Skin of body (tissue), 2 donors: Measurements from ENCODE around the gene USB1. TPM values are rescaled to one million over a fixed set of nuclear protein-coding genes. Genes with fewer than 3 reads are reported as not detected.

Experiments used
- DNase-seq: peaks from one replicate; lab custom pipeline; 2025; lab: John Stamatoyannopoulos, UW
- total RNA-seq: library from RNA; depleted of rRNA; stranded (reverse); fragments of >200 nt; gene quantifications from one replicate; pipeline ENCODE4 v1.2.3, GENCODE V29; 2014

Gene USB1
- total RNA-seq, 1 donor from 2014 or later = 5.1 TPM

- DNase-seq = no peak
Observed at GRCh38 chr16:58016840-58017446, 15.7 kb downstream of the USB1 start.

- no peak for DNase-seq
Observed at GRCh38 chr16:58018803-58019202, 17.6 kb downstream of the USB1 start.

GRCh38 chr16:58019866-58020538, 18.8 kb downstream of the USB1 start:
- DNase-seq = no peak

- no peak for DNase-seq
Observed at GRCh38 chr16:58020628-58021521, 19.7 kb downstream of the USB1 start.

- DNase-seq = no peak
Observed at GRCh38 chr16:58021661-58022551, 20.7 kb downstream of the USB1 start.

GRCh38 chr16:58022601-58023371, 21.6 kb downstream of the USB1 start:
- no peak for DNase-seq

- no peak for DNase-seq
Observed at GRCh38 chr16:58024486-58025350, 23.5 kb downstream of the USB1 start.

GRCh38 chr16:58025351-58026138, 24.3 kb downstream of the USB1 start, which contains the start of gene MMP15:
MMP15 (plus strand) TSS chr16:58025754; CDS start chr16:58026351, 597 bp downstream.
- DNase-seq = peak; percentile 24

- DNase-seq = no peak
Observed at GRCh38 chr16:58026139-58026704, 25.0 kb downstream of the USB1 start.

GRCh38 chr16:58026705-58027160, 25.5 kb downstream of the USB1 start:
- no peak for DNase-seq

GRCh38 chr16:58027161-58027915, 26.1 kb downstream of the USB1 start:
- no peak for DNase-seq

GRCh38 chr16:58027916-58028455, 26.8 kb downstream of the USB1 start:
- DNase-seq = no peak

GRCh38 chr16:58028541-58029070, 27.4 kb downstream of the USB1 start:
- DNase-seq = no peak

GRCh38 chr16:58029410-58029809, 28.2 kb downstream of the USB1 start:
- DNase-seq = no peak

- DNase-seq = no peak
Observed at GRCh38 chr16:58030136-58030840, 29.1 kb downstream of the USB1 start.
